HG03025 (cell line): ENCODE results near the gene FARSA.
"Not testable (repeated sequence)": the region's sequence is repeated elsewhere in the genome, so short reads cannot be mapped to it uniquely, and the experiment has no call there.

ENCODE experiments used
- ATAC-seq: cut with Tn5 transposase; IDR thresholded peaks from one replicate; pipeline ENCODE4 v1.9.1; 2021; ENCODE audit warnings: mild to moderate bottlenecking, moderate library complexity; ENCODE audit not compliant: unreplicated experiment, low FRiP score

Gene FARSA

GRCh38 chr19:12896460-12896859 lies 37.1 kb downstream of the FARSA start:
- no peak for ATAC-seq

- ATAC-seq: no peak
These were observed 39.9 kb downstream of the FARSA start for GRCh38 chr19:12893582-12893981.

- ATAC-seq: no peak
These were observed 41.9 kb downstream of the FARSA start for GRCh38 chr19:12891553-12892021.

GRCh38 chr19:12890787-12891552 lies 42.5 kb downstream of the FARSA start, which contains the start of gene GCDH:
GCDH (plus strand) TSS chr19:12891160; CDS start chr19:12891305, 145 bp downstream.
- ATAC-seq: peak; percentile 93

DNA sequence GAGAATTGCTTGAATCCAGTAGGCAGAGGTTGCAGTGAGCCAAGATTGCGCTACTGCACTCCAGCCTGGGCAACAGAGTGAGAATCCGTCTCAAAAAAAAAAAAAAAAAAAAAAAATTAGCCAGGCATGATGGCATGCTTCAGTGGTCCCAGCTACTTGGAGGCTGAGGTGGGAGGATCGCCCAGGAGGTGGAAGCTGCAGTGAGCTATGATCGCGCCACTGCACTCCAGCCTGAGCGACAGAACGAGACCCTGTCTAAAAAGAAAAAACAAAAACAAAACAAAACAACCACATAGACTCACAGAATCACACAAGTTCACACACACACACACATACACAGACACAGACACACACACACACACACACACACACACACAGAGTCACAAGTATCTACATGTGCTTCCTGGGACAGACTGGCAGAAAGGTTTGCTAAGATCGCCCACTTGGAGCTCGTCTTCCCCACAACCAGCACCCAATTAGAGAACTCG lies 43.2 kb downstream of the FARSA start:
- ATAC-seq: not testable (repeated sequence)

GRCh38 chr19:12888006-12888603 lies 45.4 kb downstream of the FARSA start:
- no peak for ATAC-seq

- no peak for ATAC-seq
These were observed 46.4 kb downstream of the FARSA start, which contains the start of gene KLF1 for GRCh38 chr19:12886969-12887747. KLF1 (minus strand) TSS chr19:12887201; CDS start chr19:12887140, 61 bp downstream.

GRCh38 chr19:12886651-12886968 lies 46.9 kb downstream of the FARSA start:
- no peak for ATAC-seq

GRCh38 chr19:12885749-12886650 lies 47.5 kb downstream of the FARSA start:
- ATAC-seq: no peak

DNA sequence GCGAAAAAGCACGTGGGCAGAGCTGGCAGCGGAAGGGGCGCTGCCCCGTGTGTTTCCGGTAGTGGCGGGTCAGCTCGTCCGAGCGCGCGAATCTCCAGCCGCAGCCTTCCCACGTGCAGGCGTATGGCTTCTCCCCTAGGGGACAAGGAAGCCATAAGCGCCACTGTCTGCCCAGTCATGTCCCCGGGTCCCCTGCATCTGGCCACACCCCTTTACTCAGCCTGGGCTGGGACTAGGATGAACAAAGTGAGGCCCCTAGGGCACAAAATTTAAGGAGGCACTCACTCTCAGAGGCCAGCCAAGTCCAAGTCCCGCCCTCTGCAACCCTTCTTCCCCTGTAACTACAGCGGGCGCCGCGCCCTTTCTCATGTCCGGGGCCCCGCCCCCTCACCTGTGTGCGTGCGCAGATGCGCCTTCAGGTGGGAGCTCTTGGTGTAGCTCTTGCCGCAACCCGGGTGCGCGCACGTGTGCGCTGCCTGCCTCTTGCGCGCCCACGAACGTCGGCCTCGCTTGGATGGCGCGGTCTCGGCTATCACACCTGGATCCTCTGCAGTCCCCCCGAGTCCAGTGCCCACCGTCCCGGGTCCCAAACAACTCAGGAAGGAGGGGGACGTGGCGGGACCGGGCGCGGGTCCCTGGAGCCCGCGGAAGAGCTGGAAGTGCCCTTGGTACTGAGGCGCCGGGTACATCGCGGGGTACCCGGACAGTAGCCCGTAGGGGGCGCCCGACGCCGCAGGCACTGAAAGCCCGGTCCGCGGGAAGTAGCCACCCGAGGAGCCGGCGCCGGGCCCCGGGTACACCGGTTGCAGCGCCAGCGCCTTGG lies 48.4 kb downstream of the FARSA start:
- no peak for ATAC-seq

- ATAC-seq: no peak
These were observed 48.9 kb downstream of the FARSA start for GRCh38 chr19:12884627-12884925.

DNA sequence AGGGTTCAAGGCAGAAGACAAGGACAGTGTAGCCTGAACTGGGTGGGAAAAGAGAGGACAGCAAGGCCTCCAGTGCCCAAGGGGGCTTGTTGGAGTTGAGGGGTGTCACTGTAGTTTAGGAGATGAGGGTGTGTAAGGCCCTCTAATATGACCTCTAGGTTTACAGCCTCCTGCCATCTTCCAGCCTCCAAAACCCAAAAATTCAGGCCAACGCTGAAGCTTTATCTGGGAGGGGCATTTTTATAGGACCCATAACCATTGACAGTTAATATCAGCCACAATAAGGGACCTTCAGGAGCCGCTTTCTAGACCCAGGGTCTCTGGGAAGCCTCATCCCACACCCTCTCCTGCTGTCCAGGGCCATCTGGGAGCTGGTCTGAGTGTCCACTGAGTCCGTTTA lies 49.3 kb downstream of the FARSA start:
- ATAC-seq: no peak

DNA sequence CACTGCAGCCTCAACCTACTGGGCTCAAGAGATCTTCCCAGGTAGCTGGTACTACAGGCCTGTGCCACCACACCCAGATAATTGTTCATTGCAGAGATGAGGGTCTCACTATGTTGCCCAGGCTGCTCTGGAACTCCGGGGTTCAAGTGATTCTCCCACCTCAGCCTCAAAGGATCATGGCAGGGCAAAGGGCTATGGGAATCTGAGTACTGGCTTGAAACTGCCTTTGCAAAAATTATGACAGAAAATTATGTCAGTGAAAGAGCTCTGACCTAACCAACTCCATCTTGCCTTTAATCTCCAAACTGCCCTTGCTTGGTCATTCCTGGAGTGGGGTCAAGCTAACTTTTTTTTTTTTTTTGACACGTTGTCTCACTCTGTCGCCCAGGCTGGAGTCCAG lies 50.9 kb downstream of the FARSA start:
- no peak for ATAC-seq

- ATAC-seq: peak; percentile 52
These were observed 52.2 kb downstream of the FARSA start, which contains the start of gene DNASE2 for GRCh38 chr19:12881172-12881808. DNASE2 (minus strand) TSS chr19:12881449; CDS start chr19:12881375, 74 bp downstream.

DNA sequence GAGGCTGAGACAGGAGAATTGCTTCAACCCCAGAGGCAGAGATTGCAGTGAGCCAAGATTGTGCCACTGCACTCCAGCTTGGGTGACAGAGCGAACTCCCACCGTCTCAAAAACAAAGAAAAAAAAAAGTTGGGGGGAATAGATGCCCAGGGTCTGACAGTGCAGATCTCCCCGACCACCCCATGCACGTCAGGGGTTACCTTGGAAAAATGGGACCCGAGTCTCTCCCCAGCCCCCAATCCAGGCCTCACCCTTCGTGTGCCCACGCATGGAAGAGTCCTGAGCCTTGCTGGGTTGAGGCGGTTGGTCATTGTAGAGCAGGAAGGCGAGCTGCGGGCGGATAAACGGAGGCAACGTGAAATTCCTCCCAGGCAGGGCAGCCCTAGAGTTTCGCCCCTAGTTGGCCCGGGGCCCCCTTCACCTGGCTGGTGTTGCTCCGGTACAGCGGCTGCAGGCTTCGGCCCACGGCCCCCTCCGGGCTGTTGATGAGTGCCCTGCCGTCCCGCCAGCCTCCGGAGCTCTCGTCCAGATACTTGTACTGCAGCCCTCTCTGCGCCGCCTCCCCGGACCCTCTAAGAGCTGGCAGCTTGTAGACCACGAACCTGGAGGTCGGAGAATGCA lies 52.9 kb downstream of the FARSA start:
- ATAC-seq: no peak

DNA sequence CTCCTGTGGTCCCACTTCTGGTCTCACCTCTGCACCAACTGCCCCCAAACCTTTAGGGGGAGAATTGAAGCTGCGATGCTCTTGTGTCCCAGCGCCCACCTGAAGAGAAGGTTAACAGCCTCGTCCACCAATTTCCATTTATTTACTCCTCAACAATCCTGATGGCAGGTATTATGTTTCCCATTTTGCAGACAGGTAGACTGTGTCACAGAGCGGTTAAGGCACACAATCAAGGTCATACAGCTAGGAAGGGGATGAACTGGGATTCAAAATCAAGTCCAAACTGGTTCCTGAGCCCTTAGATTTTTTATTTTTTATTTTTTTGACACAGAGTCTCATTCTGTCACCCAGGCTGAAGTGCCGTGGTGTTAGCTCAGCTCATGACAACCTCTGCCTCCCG lies 58.4 kb downstream of the FARSA start:
- no peak for ATAC-seq

GRCh38 chr19:12873891-12874745 lies 59.4 kb downstream of the FARSA start:
- ATAC-seq: no peak
